Lower lobe of right lung (tissue), 2 donors: ENCODE data around the gene WDR86. TPM values are rescaled to one million over a fixed set of nuclear protein-coding genes. Genes with fewer than 3 reads are reported as not detected.
A peak's percentile ranks its signal among the peaks of the same experiment; 100 is the strongest.

Source experiments
- ATAC-seq, 2 donors: fragments of 200-7000 bp; cut with Tn5 transposase; one replicate each; pipeline ENCODE4 v1.9.1; 2020 to 2022; ENCODE audit warnings: mild to moderate bottlenecking in 2 of 2, moderate library complexity in 2 of 2
- DNase-seq: peaks from one replicate; pipeline ENCODE4 v3.0.0-alpha.2; 2020
- H3K27ac ChIP-seq: fragments of 200-600 bp; one replicate; pipeline ENCODE4 v1.8.0; 2022
- H3K27me3 ChIP-seq: fragments of 200-600 bp; one replicate; pipeline ENCODE4 v1.8.0; 2022; ENCODE audit warnings: low read depth
- H3K36me3 ChIP-seq: fragments of 200-600 bp; one replicate; pipeline ENCODE4 v1.8.0; 2022; ENCODE audit warnings: mild to moderate bottlenecking
- H3K4me1 ChIP-seq: fragments of 200-600 bp; one replicate; pipeline ENCODE4 v1.8.0; 2022
- H3K4me3 ChIP-seq: fragments of 200-600 bp; one replicate; pipeline ENCODE4 v1.8.0; 2022; ENCODE audit warnings: mild to moderate bottlenecking
- H3K9me3 ChIP-seq: fragments of 200-600 bp; one replicate; pipeline ENCODE4 v1.8.0; 2022
- intact Hi-C: fragments of 100-400 bp; cut with DNase I; formaldehyde crosslinking; loops from one replicate; pipeline ENCODE4 v1.11.0; 2022
- total RNA-seq: library from RNA; stranded (reverse); fragmentation: NEBNext Ultra II Directional; extraction: Animal tissue kit (Norgen Biotek cat#: 25700); gene quantifications from one replicate; pipeline ENCODE4 v1.2.1, GENCODE V29; 2021
- TF ChIP-seq, protein P1 (sequence below): fragments of 200-600 bp; IDR thresholded peaks from one replicate; pipeline ENCODE4 v1.8.0; 2022; ENCODE audit warnings: antibody characterized with exemption, mild to moderate bottlenecking
- donor health status: DM: no; HTN: yes; CAD: no; lungs with severe emphysema.

The WDR86 gene
- total RNA-seq, 1 donor from 2014 or later: 4.4 TPM

DNA sequence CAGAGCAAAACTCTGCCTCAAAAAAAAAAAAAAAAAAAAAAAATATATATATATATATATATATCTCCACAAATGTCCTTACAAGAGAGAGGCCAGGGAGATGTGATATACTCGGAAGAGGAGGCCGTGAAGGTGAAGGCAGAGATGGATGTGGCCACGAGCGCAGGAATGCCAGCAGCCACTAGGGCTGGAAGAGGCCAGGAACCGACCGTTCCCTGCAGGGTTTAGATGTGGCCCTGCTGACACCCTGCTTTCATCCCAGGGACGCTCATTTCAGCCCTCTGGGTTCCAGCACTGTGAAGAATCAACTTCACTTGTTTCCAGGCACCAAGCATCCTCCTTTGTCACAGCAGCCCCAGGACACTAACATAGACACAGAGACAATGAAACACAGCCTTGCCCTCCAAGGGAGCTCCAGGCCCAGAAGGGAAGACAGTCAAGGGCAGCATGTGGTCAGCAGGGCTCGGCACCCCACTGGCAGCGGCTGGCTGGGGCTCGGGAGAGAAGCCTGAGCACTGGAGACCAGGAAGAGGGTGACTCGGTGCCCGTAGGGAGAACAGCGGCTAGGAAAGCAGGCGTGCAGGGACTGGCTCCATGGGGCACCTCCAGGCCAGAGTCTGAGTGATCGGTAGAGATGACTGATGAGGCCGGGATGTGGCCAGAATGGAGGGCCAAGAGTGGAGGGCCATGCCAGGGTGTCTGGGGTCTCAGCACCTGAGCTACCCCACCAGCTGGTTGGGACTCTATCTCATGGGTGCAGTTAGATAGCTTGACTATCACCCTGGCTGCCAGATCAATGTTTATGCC, 7.6 kb downstream of the WDR86 start:
- ATAC-seq (no peak), DNase-seq (no peak)
- Histone ChIP-seq H3K4me1 (peaks cover 18% of the 10 kb centered on the region), H3K4me3 (no peak overlapping the region), H3K27me3 (peaks cover 4% of the 10 kb centered on the region), H3K36me3 (no peaks in the 10 kb centered on the region), H3K27ac (no peak overlapping the region), H3K9me3 (no peaks in the 10 kb centered on the region)
- intact Hi-C loops: no loop called here
- TF ChIP-seq, protein P1, sequence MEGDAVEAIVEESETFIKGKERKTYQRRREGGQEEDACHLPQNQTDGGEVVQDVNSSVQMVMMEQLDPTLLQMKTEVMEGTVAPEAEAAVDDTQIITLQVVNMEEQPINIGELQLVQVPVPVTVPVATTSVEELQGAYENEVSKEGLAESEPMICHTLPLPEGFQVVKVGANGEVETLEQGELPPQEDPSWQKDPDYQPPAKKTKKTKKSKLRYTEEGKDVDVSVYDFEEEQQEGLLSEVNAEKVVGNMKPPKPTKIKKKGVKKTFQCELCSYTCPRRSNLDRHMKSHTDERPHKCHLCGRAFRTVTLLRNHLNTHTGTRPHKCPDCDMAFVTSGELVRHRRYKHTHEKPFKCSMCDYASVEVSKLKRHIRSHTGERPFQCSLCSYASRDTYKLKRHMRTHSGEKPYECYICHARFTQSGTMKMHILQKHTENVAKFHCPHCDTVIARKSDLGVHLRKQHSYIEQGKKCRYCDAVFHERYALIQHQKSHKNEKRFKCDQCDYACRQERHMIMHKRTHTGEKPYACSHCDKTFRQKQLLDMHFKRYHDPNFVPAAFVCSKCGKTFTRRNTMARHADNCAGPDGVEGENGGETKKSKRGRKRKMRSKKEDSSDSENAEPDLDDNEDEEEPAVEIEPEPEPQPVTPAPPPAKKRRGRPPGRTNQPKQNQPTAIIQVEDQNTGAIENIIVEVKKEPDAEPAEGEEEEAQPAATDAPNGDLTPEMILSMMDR: no peak

DNA sequence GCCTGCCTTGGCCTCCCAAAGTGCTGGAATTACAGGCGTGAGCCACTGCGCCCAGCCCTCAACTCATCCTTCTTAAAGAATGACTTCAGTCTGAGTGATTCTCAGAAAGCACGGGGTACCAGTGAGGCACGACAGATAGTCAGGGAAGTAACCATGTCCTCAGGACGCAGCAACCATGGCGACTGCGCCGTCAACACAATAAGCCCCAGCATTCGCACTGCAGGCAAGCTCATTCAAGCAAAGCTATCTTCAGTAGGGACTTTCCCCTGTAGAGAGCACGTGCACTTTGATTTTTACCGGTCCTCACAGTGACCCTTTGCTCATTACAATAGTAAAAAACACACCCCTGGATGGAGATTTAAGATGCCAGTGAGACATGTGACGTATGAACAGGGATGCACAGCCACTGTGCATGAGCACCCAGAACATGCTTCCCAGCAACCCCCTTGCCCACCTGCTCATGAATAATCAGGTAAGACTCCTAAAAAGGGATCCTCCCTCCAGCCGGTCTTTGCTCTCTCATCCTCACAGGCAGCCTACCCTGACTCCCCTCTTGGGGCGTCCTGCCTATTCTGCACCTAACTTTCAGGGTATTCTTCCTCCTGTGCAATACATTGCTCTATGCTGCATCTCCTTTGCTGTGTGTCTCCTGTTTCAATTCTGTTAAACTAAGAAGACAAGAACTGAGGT, 9.1 kb downstream of the WDR86 start:
- no peak overlapping the region for H3K27ac ChIP-seq
- ATAC-seq: no peak

DNA sequence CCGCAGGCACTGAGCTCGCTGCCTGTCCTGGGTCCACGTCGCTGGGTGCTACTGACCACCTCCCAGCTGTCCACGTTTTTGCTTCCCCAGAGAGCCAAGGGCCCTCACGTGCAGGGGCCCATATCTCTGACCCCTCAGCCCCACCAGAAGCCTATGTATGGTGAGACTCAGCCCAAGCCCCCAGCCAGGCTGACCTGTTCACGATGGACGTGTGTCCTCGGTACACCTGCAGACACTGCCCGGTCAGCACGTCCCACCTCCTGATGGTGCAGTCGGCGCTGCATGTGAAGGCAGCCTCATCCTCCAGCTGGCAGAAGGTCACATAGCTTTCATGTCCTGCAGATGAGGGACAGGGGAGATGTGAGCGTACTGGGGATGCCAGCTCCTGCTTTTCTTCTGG, 9.9 kb downstream of the WDR86 start:
- TF ChIP-seq, protein P1: no peak
- ATAC-seq (no peak), DNase-seq (peak; percentile 44)
- H3K4me3 ChIP-seq: no peak overlapping the region
- H3K9me3 ChIP-seq: no peaks in the 10 kb centered on the region
- intact Hi-C loops: no loop called here
- no peaks in the 10 kb centered on the region for H3K36me3 ChIP-seq
- H3K27me3 ChIP-seq: peaks cover 4% of the 10 kb centered on the region
- no peak overlapping the region for H3K27ac ChIP-seq
- H3K4me1 ChIP-seq: peaks cover 17% of the 10 kb centered on the region

More for the DNA sequence above, 9.1 kb downstream of the WDR86 start:
- H3K9me3 ChIP-seq: no peaks in the 10 kb centered on the region
- peaks cover 4% of the 10 kb centered on the region for H3K27me3 ChIP-seq
- H3K4me3 ChIP-seq: no peak overlapping the region
- intact Hi-C loops: no loop called here
- peaks cover 18% of the 10 kb centered on the region for H3K4me1 ChIP-seq
- H3K36me3 ChIP-seq: no peaks in the 10 kb centered on the region
- TF ChIP-seq, protein P1: no peak
- peak; percentile 28 for DNase-seq

DNA sequence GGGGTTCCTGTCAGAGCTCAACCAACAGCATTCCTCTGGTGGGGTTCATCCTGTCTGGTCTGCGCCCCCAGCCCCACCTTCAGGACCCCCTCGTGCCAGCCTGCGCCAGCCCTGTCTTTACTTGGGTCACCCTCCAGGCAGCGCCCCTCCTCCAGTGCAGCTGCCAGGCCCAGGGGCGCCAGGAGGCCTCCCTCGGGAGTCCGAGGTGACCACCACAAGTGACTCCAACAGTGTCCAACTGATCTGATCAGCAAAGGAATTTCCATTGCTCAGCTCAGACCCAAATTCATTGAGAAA, 10.6 kb downstream of the WDR86 start:
- intact Hi-C loops: no loop called here
- no peak overlapping the region for H3K4me3 ChIP-seq
- peaks cover 11% of the 10 kb centered on the region for H3K4me1 ChIP-seq
- DNase-seq (peak; percentile 13), ATAC-seq (no peak)
- TF ChIP-seq, protein P1: no peak
- H3K27me3 ChIP-seq: peaks cover 4% of the 10 kb centered on the region
- no peaks in the 10 kb centered on the region for H3K9me3 ChIP-seq
- no peaks in the 10 kb centered on the region for H3K36me3 ChIP-seq
- H3K27ac ChIP-seq: no peak overlapping the region

DNA sequence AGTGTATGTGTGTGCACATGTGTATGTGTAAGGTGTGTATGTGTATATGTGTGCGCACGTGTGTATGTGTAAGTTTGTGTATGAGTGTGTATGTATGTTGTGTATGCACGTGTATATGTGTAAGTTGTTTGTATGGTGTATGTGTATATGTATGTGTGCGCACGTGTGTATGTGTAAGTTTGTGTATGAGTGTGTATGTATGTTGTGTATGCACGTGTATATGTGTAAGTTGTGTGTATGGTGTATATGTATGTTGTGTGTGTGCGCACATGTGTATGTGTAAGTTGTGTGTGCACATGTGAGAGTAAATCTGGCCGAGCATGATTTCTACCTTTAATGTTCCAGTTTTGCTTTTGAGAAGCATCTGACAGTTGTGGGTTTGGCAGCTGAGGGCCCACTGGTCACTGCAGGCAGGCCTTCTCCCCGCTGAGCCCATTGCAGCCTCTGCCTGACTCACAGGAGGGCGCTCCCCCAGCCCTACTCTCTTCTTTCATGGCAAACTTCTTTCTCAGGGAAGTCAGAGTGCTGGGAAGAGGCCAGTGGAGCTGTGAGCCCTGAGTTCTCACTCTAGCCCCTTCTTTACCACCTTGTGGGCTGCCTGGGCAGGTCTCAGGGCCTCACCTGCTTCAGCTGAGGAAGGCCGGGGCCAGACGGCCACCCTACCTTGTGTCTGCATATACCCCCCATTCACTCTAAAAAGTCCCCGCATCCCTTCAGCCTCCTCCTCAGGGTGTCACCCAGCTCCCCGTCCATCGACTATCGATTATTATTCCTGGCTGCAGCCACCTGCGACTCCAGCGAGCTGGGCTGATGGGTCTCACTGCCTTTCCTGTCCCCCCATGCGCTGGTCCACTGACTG, 11.2 kb downstream of the WDR86 start:
- no peak overlapping the region for H3K4me3 ChIP-seq
- H3K4me1 ChIP-seq: peaks cover 5% of the 10 kb centered on the region
- intact Hi-C loops: no loop called here
- no peak for ATAC-seq
- H3K36me3 ChIP-seq: no peaks in the 10 kb centered on the region
- no peaks in the 10 kb centered on the region for H3K9me3 ChIP-seq
- TF ChIP-seq, protein P1: no peak
- H3K27ac ChIP-seq: no peak overlapping the region
- peaks cover 4% of the 10 kb centered on the region for H3K27me3 ChIP-seq
- peak; percentile 33 for DNase-seq
